NCI-H82 treated with DMSO at 0.1 percent for 48 hours (cell line): ENCODE measurements around the gene HPS1.

Experiments
- DNase-seq: peaks from one replicate; lab custom pipeline; 2025; ENCODE audit not compliant: unreplicated experiment; lab: John Stamatoyannopoulos, UW

HPS1 gene

DNA sequence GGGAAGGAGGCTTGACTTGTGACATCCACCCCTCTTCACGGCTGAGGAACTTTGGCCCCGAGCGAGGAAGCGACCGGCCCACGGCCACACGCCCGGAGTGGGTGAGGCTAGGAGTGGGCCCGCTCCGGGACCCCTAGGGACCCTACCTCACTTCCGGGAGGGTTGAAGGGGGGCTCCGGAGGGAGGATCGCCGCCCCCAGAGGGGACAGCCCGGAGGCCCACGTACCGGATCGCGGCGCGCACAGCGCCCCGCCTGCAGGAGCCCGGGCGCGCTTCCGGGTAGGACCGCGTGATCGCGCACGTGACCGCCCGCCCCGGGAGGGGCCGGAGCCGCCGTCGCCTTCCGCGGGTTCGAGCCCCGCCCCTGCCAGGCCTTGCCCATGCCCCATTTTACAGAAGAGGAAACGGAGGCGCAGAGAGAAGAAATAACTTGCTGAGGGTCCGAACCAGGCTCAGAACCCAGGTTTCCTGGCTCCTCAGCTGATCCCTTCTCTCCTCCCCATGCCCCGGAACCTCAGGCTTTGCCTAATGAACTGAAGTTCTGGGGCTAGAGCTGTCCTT lies at the start of gene HPS1:
TSS of gene HPS1 (minus strand) at position 275 of the 561 bp plus-strand sequence. CDS start 3,695 bp downstream, outside the sequence.
- no peak for DNase-seq

DNA sequence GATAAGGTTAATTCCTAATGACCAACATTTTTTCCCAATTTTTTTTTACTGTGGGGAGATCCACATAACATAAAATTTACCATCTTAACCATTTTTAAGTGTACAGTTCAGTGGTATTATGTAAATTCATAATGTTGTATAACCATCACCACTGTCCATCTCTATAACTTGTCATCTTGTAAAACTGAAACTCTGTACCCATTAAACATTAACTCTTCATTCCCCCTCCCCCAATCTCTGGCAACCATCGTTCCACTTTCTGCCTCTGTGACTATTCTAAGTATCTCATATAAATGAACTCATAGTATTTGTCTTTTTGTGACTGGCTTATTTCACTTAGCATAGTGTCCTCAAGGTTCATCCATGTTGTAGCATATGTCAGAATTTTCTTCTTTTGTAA lies 46.0 kb upstream of the HPS1 start:
- no peak for DNase-seq

DNA sequence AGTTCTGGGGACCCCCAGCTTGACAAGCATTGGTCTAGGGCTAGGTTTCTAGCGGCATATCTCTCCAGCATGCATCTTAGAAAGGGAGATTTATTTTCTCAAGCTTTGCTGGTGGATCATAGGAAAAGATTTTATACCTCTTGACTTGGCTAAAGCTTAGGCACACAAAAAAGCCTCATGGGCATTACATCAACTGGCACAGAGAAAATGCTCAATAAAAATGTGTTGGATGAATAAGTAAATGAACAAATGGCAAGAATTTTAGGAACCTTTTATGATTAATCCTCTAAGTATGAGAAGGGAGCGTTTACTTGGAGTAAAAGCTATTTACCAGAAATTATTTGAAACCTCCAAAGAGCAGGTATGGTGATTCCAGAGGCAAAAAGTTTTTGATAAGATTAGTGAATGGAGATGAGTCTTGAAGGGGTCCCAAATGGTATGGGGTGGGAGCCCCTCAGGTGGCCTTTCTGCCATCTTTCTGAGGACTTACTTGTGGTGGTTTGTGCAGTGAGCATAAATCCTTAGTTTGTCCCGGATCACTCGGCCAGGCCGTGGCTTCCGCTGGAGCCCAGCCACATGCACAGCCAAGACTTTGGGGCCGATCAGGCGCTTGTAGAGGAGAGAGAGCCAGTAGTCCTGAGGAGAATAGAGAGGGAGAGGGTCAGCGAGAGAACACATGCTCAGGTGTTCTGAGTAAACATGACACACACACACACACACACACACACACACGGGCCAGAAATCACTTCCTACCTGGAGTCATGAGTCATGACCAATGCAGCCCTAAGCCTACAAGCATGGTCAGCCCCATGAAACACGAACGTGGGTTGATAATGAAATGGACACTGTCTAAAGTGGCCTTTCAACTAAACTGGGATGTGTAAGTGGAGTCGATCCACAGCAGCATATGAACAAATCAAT lies 43.1 kb upstream of the HPS1 start:
- no peak for DNase-seq

DNA sequence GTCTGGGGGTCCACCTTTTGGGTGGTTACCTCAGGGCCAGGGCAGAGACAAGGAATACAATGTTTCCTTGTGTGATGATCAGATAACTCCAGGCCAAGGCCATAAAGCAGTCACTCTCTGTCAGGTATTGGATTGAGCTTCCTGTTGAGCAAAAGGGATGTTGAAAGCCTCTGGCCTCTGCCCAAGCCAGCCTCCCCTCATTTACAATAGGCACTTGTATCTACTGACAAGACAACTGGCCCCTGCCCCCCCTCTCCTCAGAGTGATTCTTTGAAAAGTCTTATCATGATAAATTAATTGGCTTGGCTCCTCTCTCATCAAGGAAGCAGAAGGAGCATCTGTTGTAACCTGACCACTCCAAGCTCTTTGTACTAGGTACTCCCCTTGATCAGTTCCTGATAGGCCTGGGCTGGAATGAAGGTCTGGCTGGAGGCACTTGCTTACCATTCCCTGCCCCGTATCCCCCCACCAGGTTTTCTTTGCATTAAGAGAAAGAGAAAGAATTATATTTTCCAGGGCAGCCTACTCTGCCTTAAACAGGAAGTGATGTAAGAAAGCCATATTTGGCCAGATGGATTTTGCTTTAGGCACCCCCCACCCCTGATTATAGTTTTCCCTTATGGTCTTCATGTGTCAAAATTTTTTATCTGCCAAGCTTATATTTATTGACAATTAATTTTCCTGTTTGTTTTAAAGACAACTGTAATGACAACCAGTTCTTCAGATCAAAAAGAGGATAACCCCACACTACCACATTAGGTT lies 42.1 kb upstream of the HPS1 start:
- no peak for DNase-seq

DNA sequence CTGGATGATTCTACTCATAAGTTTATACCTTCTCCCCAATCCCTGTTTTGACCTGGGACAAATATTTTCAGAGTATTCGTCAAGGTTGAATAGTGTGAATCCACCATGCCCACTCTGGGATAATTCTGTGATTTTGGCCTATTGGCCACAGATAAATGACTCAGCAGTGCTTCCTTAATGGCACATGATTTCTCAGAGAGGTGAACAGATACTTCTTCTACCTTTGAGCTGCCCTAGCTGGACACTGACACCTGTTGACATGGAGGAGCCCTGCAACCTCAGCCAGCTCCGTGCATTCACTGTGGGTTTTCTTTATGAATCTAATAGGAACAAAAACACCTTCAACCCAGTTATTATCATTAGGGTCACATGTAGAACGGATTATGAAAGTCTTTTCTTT lies 40.9 kb upstream of the HPS1 start:
- no peak for DNase-seq

DNA sequence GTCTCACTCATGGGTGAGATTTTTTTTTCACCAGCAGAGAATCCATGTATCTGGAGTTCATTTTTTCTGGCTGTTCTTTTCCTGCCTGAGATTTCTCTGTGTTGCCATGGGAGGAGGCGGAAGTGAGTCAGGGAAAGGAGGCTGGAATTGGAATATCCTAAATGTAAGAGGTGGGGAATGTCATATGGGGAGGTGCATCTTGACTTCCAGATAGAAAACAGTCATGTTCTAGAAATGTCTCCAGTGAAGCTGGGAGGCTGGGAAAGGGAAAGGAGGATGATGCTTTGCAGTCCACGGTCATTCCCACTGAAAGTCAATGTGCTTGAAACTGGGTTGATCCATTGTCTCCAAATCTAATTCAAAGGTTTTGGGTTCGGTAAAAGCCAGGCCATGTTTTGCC lies 39.7 kb upstream of the HPS1 start:
- DNase-seq: no peak

DNA sequence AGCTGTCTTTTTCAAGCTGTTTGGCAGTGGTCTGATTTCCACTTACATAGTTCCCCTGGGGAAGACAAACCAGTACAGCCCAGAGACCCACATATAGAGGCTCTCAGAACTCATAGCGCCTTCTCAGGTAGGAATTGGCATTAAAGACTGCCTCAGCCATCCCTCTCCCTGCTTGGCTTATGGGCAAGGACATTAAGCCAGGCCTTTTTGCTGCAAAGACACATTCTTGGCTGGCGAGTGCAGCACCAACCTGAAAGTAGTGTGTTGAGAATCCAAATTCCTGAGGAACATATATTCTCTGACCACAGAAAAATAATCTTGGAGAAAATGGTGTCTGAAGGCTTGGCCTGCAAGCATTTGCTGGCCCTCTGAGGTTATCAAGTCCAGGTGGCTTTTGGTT lies 39.2 kb upstream of the HPS1 start:
- DNase-seq: no peak

DNA sequence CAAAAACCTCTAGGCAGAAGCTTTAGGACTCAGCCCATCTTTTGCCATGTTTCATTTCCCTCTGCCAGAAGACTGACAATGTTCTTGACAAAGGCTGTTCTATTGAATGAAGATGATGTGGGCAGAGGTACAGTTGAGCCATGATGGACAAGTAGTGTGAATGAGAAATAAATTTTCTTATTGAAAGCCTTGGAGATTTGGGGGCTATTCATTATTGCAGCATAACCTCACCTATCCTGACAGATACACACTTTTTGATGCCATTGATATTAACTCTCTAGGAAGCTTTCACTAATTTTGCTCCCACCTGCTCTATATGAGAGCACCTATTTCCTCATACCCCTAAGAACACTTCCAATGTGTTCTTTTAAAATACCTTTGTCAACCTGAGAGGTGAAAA lies 36.9 kb upstream of the HPS1 start:
- no peak for DNase-seq

DNA sequence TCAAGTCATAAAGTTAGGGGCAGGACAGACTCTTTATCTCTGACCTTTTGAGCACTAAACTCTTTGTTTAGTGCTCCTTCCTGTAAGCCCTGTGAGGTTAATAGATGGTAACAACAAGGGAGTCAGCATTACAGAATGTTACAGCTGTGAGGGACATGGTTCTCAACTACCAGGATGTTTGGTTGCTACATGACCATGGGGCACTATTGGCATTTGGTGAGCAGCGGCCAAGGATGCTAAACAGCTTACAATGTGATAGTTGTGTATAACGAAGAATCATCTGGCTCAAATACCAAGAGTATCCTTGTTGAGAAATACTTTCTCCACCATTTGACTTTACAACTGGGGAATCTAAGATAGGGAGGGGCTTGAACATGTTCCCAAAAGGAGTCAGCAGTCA lies 35.4 kb upstream of the HPS1 start:
- no peak for DNase-seq

DNA sequence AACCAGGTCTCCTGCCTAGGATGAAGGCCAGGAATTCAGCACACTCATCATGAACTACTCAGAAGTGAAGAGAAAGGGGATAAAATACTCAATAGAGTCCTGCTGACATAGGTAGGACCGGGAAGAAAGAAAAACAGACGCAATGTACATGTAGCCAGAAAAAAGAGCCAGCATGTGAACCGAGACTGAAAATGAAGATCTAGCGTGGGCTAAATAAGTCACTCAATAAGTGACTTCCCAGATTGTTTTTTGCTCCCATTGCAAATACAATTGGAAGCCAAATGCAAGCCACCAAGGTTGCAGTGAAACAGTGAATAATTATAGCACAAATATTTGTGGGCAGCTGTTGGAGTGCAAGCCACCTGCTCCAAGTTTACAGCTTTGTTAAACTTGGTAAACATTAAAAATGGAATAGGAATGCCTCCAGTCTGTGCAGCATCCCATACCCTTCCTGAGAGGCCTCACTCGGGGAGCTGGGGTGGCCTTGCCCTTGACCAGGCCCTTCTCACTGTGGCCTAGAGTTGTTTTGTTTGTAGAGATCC lies 34.7 kb upstream of the HPS1 start:
- DNase-seq: no peak

DNA sequence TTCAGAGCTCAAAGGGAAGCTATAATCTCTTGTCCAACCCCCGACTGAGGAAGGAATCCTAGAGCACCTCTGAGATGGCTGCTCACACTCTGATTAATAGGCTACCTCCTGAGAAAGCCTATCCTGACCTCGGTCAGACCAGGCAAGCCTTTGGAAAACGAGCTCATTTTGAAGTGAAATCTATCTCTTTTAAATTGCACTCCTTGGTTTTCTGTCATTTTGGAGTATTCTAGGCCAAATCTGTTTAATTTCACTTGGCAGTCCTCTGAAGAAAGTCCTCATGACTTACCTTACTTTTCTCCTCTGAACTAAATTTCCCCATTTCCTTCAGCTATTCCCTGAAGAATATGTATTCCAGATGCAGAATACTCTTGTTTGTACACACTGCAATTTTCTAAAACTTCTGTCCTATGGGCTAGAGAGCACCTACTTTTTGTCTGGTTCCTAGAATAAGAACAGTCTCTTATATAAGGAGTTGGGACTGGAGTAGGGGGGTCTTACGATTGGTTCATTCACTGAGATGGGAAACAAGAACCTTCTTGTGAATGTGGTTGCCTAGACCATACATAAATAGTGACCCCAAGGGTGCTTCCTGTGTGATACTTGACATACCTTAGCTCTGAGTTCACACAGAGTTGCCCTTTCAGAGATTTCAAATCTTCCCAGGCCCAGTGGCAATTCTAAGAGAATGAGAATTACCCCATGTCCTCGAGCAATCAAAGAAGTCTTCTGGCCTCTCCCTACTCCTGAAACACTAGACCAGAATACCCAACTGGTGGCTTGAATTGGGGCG lies 31.9 kb upstream of the HPS1 start:
- no peak for DNase-seq

DNA sequence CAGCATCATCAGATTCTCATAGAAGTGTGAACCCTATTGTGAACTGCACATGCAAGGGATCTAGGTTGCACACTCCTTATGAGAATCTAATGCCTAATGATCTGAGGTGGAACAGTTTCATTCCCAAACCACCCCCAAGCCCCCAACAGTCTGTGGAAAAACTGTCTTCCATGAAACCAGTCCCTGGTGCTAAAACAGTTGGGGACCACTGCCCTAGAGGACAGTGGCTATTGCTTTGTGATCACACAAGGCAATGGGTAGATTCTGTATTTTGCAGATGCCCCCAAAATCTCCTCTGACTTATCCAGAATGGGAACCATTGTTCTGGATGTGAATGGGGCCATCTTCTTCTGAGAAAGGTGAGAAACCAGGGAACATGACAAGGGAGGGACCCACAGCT lies 31.1 kb upstream of the HPS1 start:
- no peak for DNase-seq

DNA sequence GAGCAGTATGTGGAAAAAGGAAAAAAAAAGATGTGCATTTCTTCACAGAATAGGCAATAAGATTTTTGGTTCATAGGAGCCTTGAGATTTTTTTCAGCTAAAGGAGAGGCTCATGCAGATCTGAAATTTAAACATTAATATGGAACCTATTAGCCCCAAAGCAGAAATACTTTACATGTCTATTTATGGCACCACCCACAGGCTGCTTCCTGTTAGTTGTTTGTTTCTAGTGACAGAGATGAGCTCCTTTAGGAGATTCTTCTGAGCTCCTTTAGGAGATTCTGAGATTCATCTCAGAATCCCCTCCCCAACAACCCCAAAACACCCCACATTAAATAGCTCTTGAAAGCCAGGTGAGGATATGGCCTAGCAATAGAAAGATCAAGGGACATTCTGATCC lies 27.9 kb upstream of the HPS1 start:
- no peak for DNase-seq

DNA sequence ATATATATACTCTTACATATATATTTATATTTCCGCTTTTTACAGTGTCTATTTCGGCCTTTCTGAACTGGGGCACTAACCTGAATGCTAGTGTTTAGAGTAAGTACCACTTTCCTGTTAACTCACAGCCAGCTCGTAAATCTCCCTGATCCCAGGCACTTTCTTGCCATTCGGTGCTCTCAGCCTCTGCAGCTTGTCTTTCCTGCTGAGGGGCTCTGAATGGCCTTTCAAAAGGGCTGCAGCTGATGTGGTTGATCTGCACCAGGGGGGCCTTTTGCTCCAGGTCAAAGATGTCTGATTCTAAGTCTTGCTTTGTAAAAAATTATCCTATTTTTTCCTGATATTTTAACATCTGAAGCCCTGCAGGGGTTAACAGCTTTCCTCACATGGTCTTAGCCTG lies 25.5 kb upstream of the HPS1 start:
- DNase-seq: no peak

DNA sequence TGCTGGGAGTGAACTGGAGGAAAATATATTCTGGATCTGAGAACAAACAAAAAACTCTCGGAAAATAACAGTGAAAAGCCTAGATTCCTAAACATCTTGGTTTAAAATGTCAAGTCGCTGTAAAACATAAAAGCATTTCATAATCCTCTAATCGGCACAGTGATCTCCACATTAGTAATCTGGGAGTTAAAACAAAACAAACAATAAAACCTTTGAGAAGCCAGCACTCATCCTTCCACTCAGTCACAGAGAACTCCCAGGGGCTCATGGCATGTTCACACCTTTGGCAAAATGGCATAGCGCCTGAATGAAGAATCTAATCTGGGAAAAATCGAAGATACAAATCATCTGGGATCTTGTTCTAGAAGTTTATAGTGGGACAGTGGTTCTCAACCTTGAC lies 24.1 kb upstream of the HPS1 start:
- no peak for DNase-seq

DNA sequence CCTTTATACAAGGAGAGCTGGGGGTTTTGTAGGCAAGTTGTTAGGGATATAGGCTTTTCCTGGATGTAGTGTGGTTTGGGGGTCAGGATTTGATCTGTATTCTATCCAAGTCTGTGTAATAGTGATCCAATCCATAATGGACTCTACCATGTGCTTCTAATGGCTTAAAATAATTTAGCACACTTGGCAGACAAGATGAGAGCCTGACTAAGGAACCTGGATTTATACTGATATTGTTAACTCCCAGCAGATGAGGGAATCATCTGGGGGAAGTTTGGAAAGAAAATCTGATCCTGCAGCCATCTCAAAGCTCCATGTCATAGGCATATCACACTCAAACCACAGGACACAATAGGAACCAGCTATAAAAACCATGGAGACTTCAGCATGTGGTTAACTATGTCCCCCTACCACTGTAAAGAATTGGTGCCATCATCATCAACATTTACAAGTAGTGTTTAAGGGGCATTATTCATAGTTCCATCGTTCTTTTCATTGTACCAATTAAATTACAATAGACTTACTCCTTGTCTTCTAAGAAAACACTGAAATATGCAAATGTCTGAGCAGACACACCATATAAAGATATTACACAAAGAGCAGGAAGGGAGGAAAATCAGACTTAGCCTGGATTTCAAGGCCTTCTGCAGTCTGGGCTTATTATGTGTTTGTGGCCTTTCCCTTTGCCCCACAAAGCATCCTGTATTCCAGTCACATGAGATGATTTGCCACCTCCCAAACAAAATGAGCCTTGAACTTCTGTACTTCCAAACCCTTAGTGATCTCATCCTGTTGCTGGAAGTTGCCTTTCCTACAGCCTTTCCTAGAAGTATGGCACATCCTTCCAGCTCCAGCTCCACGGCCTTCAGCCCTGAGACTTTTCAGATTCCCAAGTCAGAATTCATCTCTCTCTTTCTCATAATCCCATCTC lies 22.5 kb upstream of the HPS1 start:
- no peak for DNase-seq

DNA sequence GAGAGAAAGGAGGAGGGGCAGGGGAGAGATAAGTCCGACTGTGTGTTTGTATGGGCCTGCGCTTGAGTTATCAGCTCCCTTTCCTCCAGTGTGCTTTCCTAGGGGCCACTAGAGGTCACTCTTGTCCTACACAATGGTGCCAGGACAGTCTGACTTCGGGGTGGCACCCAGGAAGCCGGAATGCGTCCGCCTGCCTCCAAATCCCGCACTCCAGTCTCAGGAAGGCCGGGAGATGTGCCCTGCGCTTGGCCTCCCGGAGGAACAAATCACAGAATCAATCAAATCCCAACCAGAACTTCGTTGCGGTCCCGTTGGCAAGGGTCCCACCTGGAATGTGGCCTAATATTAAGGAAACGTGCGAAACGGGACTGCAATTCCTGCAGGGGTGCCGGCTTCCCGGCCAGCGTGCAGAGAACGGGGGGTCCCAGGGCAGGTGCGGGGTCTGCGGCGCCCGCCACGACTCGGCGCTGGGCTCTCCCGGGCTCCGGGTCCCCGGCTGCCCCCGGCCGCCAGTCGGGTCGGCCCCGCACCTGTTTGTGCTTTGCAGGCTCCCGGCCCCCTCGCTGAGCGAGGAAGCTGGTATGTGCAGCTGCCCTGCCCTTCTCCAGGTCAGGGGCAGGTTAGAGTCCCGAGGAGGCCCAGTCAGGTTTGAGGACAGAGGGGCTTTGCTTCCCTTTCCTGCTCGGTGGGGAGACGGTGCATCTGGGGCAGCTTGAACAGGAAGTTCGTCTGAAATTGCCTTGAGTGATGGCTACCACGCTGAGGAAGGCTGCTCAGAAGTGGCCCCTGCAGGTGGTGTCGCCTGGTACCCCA lies 21.0 kb upstream of the HPS1 start:
- peak; percentile 46 for DNase-seq

DNA sequence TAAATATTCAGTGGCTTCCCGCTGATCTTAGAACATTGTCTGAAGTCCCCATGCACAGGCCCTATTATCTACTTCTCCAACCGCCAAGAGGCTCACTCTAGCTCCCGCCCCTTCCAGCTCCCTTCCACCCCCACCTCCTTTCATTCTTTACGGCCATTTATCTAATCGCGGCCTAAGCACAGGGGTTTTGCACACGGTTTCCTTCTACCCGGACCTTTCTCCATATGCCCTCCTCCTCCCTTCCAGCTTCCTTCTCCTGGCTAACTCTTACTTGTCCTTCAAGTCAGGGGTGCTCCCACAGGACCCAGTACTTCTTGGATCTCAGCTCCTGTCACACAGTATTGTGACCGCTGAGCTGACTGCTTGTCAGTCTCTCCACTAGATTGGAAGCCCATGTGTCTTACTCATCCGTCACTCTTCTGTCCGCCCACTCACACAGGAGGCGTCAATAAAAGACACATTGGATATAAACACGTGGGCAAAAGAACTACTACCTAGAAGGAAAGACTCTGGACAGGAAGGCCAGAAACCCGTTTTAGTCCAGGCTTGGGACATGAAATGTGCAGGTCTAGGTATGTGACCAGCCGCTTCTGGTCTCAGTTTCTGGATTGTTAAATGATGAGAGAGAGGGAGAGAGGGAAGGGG lies 20.2 kb upstream of the HPS1 start:
- no peak for DNase-seq

DNA sequence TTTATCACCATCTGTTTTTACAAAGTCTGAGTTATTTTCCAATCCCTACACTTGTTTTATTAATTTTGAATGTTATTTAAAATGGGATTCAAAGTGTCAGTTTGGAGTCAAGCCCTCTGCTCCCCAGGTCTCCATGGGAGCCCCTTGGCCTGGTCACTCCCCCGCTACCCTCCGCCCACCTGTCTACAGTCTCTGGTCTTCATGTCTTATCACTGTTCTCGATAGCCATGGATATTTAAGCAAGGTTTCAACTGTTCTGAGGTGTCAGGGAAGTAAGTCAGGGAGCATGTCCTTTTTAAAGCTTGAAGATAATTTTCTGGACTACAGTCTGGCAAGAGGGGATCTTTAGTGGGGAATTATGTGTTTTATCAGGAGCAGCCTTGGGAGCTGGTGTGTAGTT lies 19.1 kb upstream of the HPS1 start:
- no peak for DNase-seq
